Common myeloid progenitor, CD34-positive (primary cell): Measurements from ENCODE around the gene PTPN14.
A peak's percentile ranks its signal among the peaks of the same experiment; 100 is the strongest.

ENCODE experiments used
- CTCF ChIA-PET: fragments of 350-600 bp; sonication (Branson Sonifier 250); formaldehyde crosslinking; loops from one replicate; lab custom pipeline; 2021; ENCODE audit warnings: antibody characterized with exemption; lab: Charles Lee
- POLR2A ChIA-PET: fragments of 350-600 bp; sonication (Branson Sonifier 250); formaldehyde crosslinking; loops from one replicate; lab custom pipeline; 2021; ENCODE audit warnings: antibody characterized with exemption; lab: Charles Lee
- DNase-seq, 3 donors: peaks; one replicate each; pipeline versions ENCODE4 v3.0.0 to v3.0.0-alpha.2; 2013
- H3K27ac ChIP-seq, 2 experiments: 1 replicate in 1 of 2; 2 replicates in 1 of 2; pipeline ENCODE4 v1.7.0; 2013; ENCODE audit warnings: inconsistent platforms in 2 of 2, low read length in 2 of 2, mild to moderate bottlenecking in 2 of 2, low read depth in 1 of 2, moderate library complexity in 1 of 2; ENCODE audit not compliant: severe bottlenecking in 2 of 2, insufficient read depth in 1 of 2, poor library complexity in 1 of 2
- H3K27me3 ChIP-seq, 5 experiments: replicated peaks in 2 of 5; 1 replicate in 3 of 5; 2 replicates in 2 of 5; pipeline versions ENCODE4 v1.6.1 to v1.7.0; 2013; ENCODE audit warnings: low read length in 4 of 5, mild to moderate bottlenecking in 2 of 5, moderate library complexity in 2 of 5, inconsistent platforms in 1 of 5; ENCODE audit not compliant: insufficient read depth in 5 of 5, control insufficient read depth in 4 of 5
- H3K36me3 ChIP-seq, 4 experiments: 1 replicate in 2 of 4; 2 replicates in 2 of 4; pipeline versions ENCODE4 v1.6.1 to v1.7.0; 2013; ENCODE audit warnings: low read length in 3 of 4, control low read depth in 1 of 4, mild to moderate bottlenecking in 1 of 4; ENCODE audit not compliant: control insufficient read depth in 4 of 4, insufficient read depth in 4 of 4
- H3K4me1 ChIP-seq, 4 experiments: 1 replicate in 3 of 4; 2 replicates in 1 of 4; pipeline versions ENCODE4 v1.6.1 to v1.7.1; 2013; ENCODE audit warnings: low read length in 3 of 4, mild to moderate bottlenecking in 3 of 4, control low read depth in 1 of 4, inconsistent platforms in 1 of 4, moderate library complexity in 1 of 4; ENCODE audit not compliant: control insufficient read depth in 4 of 4, insufficient read depth in 4 of 4; ENCODE audit errors: control extremely low read depth in 1 of 4
- H3K4me3 ChIP-seq, 7 experiments: 1 replicate in 4 of 7; 2 replicates in 3 of 7; pipeline versions ENCODE4 v1.5.1 to v1.7.0; 2013; ENCODE audit warnings: mild to moderate bottlenecking in 7 of 7, low read length in 6 of 7, moderate library complexity in 6 of 7, inconsistent platforms in 2 of 7, low read depth in 2 of 7, control low read depth in 1 of 7; ENCODE audit not compliant: insufficient read depth in 4 of 7, control insufficient read depth in 1 of 7; ENCODE audit errors: extremely low read depth in 1 of 7
- H3K9me3 ChIP-seq, 5 experiments: 1 replicate in 4 of 5; 2 replicates in 1 of 5; pipeline versions ENCODE4 v1.6.1 to v1.7.1; 2013; ENCODE audit warnings: low read length in 4 of 5, mild to moderate bottlenecking in 2 of 5, inconsistent platforms in 1 of 5, low read depth in 1 of 5, moderate library complexity in 1 of 5; ENCODE audit not compliant: control insufficient read depth in 4 of 5, insufficient read depth in 2 of 5; ENCODE audit errors: control extremely low read depth in 1 of 5
- WGBS: methylation state at CpG from one replicate; pipeline ENCODE4 v1.1.5; 2013; ENCODE audit not compliant: insufficient coverage; 5-methylcytosine and 5-hydroxymethylcytosine counted together

Gene PTPN14

GRCh38 chr1:214367841-214368240 lies 183.6 kb downstream of the PTPN14 start:
- no peak for DNase-seq
- H3K27ac ChIP-seq, result no peak overlapping the region
- POLR2A ChIA-PET, result no interaction called here
- no peaks in the 10 kb centered on the region for H3K9me3 ChIP-seq
- peaks cover 0 to 12% (median 6%) of the 10 kb centered on the region in 4 experiments for H3K4me1 ChIP-seq
- peaks cover 0 to 2% (median 0%) of the 10 kb centered on the region in 4 experiments for H3K36me3 ChIP-seq
- CTCF ChIA-PET, result no interaction called here
- WGBS, result 92% methylated on average over 1 of the region's 5 CpGs
- no peaks in the 10 kb centered on the region for H3K27me3 ChIP-seq
- no peak overlapping the region for H3K4me3 ChIP-seq

- POLR2A ChIA-PET, result no interaction called here
Measured at GRCh38 chr1:214364786-214365295, 186.6 kb downstream of the PTPN14 start.

GRCh38 chr1:214364386-214364785 lies 187.0 kb downstream of the PTPN14 start:
- POLR2A ChIA-PET, result no interaction called here
- Histone ChIP-seq H3K36me3 (peaks cover 0 to 2% (median 0%) of the 10 kb centered on the region in 4 experiments), H3K27ac (no peak overlapping the region)

More at GRCh38 chr1:214364786-214365295, 186.6 kb downstream of the PTPN14 start:
- Histone ChIP-seq H3K27ac (no peak overlapping the region), H3K36me3 (peaks cover 0 to 3% (median 0%) of the 10 kb centered on the region in 4 experiments), H3K9me3 (peaks cover 0 to 3% (median 0%) of the 10 kb centered on the region in 5 experiments), H3K4me1 (peaks cover 0 to 34% (median 12%) of the 10 kb centered on the region in 4 experiments), H3K4me3 (no peak overlapping the region), H3K27me3 (no peaks in the 10 kb centered on the region)
- DNase-seq, result no peak
- CTCF ChIA-PET, result no interaction called here
- WGBS, result 100% methylated on average over 1 of the region's 4 CpGs

GRCh38 chr1:214363386-214363785 lies 188.0 kb downstream of the PTPN14 start:
- peaks cover 0 to 2% (median 0%) of the 10 kb centered on the region in 4 experiments for H3K36me3 ChIP-seq
- H3K27ac ChIP-seq, result no peak overlapping the region
- H3K9me3 ChIP-seq, result peaks cover 0 to 3% (median 0%) of the 10 kb centered on the region in 5 experiments
- WGBS, result 100% methylated on average over 1 of the region's 4 CpGs
- H3K4me3 ChIP-seq, result no peak overlapping the region
- no peak for DNase-seq
- ChIA-PET POLR2A (no interaction called here), CTCF (interaction anchor here (1.4 kb wide), 1 partner anchor 14 kb away, joined by 5 read pairs; no protein-coding TSS in a partner anchor)
- H3K4me1 ChIP-seq, result peaks cover 0 to 34% (median 12%) of the 10 kb centered on the region in 4 experiments
- no peaks in the 10 kb centered on the region for H3K27me3 ChIP-seq

More at GRCh38 chr1:214364386-214364785, 187.0 kb downstream of the PTPN14 start:
- peaks cover 0 to 34% (median 12%) of the 10 kb centered on the region in 4 experiments for H3K4me1 ChIP-seq
- 100% methylated on average over 10 of the region's 12 CpGs for WGBS
- H3K4me3 ChIP-seq, result no peak overlapping the region
- peaks cover 0 to 3% (median 0%) of the 10 kb centered on the region in 5 experiments for H3K9me3 ChIP-seq
- no peaks in the 10 kb centered on the region for H3K27me3 ChIP-seq
- CTCF ChIA-PET, result interaction anchor here (1.4 kb wide), 1 partner anchor 15 kb away, joined by 5 read pairs; no protein-coding TSS in a partner anchor
- no peak for DNase-seq

- peaks cover 0 to 2% (median 0%) of the 10 kb centered on the region in 4 experiments for H3K36me3 ChIP-seq
- peaks cover 0 to 3% (median 0%) of the 10 kb centered on the region in 5 experiments for H3K9me3 ChIP-seq
- no peak overlapping the region for H3K27ac ChIP-seq
- ChIA-PET POLR2A (no interaction called here), CTCF (interaction anchor here (1.7 kb wide), 1 partner anchor 9 kb away, joined by 4 read pairs; no protein-coding TSS in a partner anchor)
- peak in 2 of 3 donors; percentile 52 to 61 for DNase-seq
- peaks cover 0 to 34% (median 12%) of the 10 kb centered on the region in 4 experiments for H3K4me1 ChIP-seq
- H3K4me3 ChIP-seq, result no peak overlapping the region
- H3K27me3 ChIP-seq, result no peaks in the 10 kb centered on the region
- WGBS, result 79% methylated on average over 7 of the region's 9 CpGs
Measured at GRCh38 chr1:214362188-214362882, 189.1 kb downstream of the PTPN14 start.

- ChIA-PET CTCF (interaction anchor here (1.4 to 1.7 kb wide), 2 partner anchors 10 to 29 kb away, joined by 4 read pairs; no protein-coding TSS in a partner anchor), POLR2A (no interaction called here)
- H3K36me3 ChIP-seq, result peaks cover 0 to 2% (median 0%) of the 10 kb centered on the region in 4 experiments
- DNase-seq, result no peak
- H3K27ac ChIP-seq, result no peak overlapping the region
- peaks cover 0 to 34% (median 12%) of the 10 kb centered on the region in 4 experiments for H3K4me1 ChIP-seq
- peaks cover 0 to 3% (median 0%) of the 10 kb centered on the region in 5 experiments for H3K9me3 ChIP-seq
- H3K4me3 ChIP-seq, result no peak overlapping the region
- WGBS, result 93% methylated on average over 1 of the region's 1 CpG
- H3K27me3 ChIP-seq, result no peaks in the 10 kb centered on the region
Measured at GRCh38 chr1:214361636-214362035, 189.8 kb downstream of the PTPN14 start.
